PC-3 (cell line): Measurements from ENCODE around the gene NMNAT2. TPM values are rescaled to one million over a fixed set of nuclear protein-coding genes. Genes with fewer than 3 reads are reported as not detected.
A peak's percentile ranks its signal among the peaks of the same experiment; 100 is the strongest.

Experiments
- ATAC-seq: fragments of 200-7000 bp; cut with Tn5 transposase; 2 replicates; pipeline ENCODE4 v1.9.1; 2020; ENCODE audit warnings: mild to moderate bottlenecking, moderate library complexity
- BruUV-seq: library from RNA; stranded (reverse); fragments of 400-500 nt; replicated peaks from 2 replicates; lab custom pipeline; 2021; lab: Mats Ljungman, UMichigan
- CTCF ChIA-PET: fragments of 300-600 bp; sonication (Branson Sonifier 250); formaldehyde crosslinking; loops from one replicate; lab custom pipeline; 2022; ENCODE audit warnings: antibody characterized with exemption; lab: Charles Lee
- POLR2A ChIA-PET: fragments of 300-600 bp; sonication (Branson Sonifier 250); formaldehyde crosslinking; loops from one replicate; lab custom pipeline; 2022; ENCODE audit warnings: antibody characterized with exemption; ENCODE audit not compliant: unreplicated experiment; lab: Charles Lee
- DNase-seq: peaks from one replicate; pipeline ENCODE4 v3.0.0-alpha.2; 2015
- H2AFZ ChIP-seq: fragments of 300-600 bp; sonication (generic); 2 replicates; pipeline ENCODE4 v1.6.0; 2016; ENCODE audit warnings: antibody characterized with exemption, low read length
- H3F3A ChIP-seq: fragments of 300-600 bp; sonication (generic); one replicate; pipeline ENCODE4 v1.6.0; 2017; ENCODE audit warnings: antibody characterized with exemption, low read length, control low read depth, mild to moderate bottlenecking; ENCODE audit not compliant: unreplicated experiment
- H3K27ac ChIP-seq: fragments of 300-600 bp; sonication (generic); 2 replicates; pipeline ENCODE4 v1.5.1; 2016; ENCODE audit warnings: mild to moderate bottlenecking, low read length
- H3K27me3 ChIP-seq: fragments of 300-600 bp; sonication (generic); 2 replicates; pipeline ENCODE4 v1.6.1; 2016; ENCODE audit warnings: low read length, mixed read lengths
- H3K36me3 ChIP-seq: fragments of 300-600 bp; sonication (generic); 2 replicates; pipeline ENCODE4 v1.6.1; 2016; ENCODE audit warnings: low read depth, mixed run types, low read length, mixed read lengths
- H3K4me1 ChIP-seq: fragments of 300-600 bp; sonication (generic); 2 replicates; pipeline ENCODE4 v1.5.1; 2016; ENCODE audit warnings: low read length; ENCODE audit not compliant: insufficient read depth
- H3K4me2 ChIP-seq: fragments of 300-600 bp; sonication (generic); 2 replicates; pipeline ENCODE4 v1.6.0; 2016; ENCODE audit warnings: low read length
- H3K4me3 ChIP-seq: fragments of 300-600 bp; sonication (generic); 2 replicates; pipeline ENCODE4 v1.5.1; 2016; ENCODE audit warnings: mild to moderate bottlenecking, low read length, mixed read lengths
- H3K79me2 ChIP-seq: fragments of 300-600 bp; sonication (generic); 2 replicates; pipeline ENCODE4 v1.6.1; 2017; ENCODE audit warnings: low read length, mixed read lengths
- H3K9ac ChIP-seq: fragments of 300-600 bp; sonication (generic); 2 replicates; pipeline ENCODE4 v1.6.0; 2016; ENCODE audit warnings: mild to moderate bottlenecking, low read length
- H3K9me2 ChIP-seq: fragments of 300-600 bp; sonication (generic); replicated peaks from 2 replicates; pipeline ENCODE4 v1.6.1; 2016; ENCODE audit warnings: mixed run types, low read length, mixed read lengths
- H3K9me3 ChIP-seq: fragments of 300-600 bp; sonication (generic); 2 replicates; pipeline ENCODE4 v1.6.1; 2016; ENCODE audit warnings: low read length, mixed read lengths
- H4K20me1 ChIP-seq: fragments of 300-600 bp; sonication (generic); 2 replicates; pipeline ENCODE4 v1.6.1; 2016; ENCODE audit warnings: low read length, mixed read lengths
- EZH2 ChIP-seq: fragments of 300-600 bp; sonication (generic); IDR thresholded peaks from one replicate; pipeline ENCODE4 v1.6.1; 2017; ENCODE audit warnings: antibody characterized with exemption, mild to moderate bottlenecking, low read length; ENCODE audit not compliant: unreplicated experiment
- EZH2phosphoT487 ChIP-seq: fragments of 300-600 bp; sonication (generic); IDR thresholded peaks from 2 replicates; pipeline ENCODE4 v1.6.1; 2018; ENCODE audit warnings: mild to moderate bottlenecking, antibody characterized with exemption, low read length, borderline replicate concordance
- intact Hi-C: fragments of 100-400 bp; cut with micrococcal nuclease; formaldehyde crosslinking; loops from 2 replicates; pipeline ENCODE4 v1.9.0; 2023
- total RNA-seq: library from RNA; depleted of rRNA; stranded (reverse); fragments of >200 nt; gene quantifications from 2 replicates; pipeline ENCODE4 v1.2.3, GENCODE V29; 2014
- TF ChIP-seq, protein P1 (sequence below): fragments of 300-600 bp; sonication (generic); conservative IDR thresholded peaks from 2 replicates; pipeline ENCODE4 v1.5.1; 2017; ENCODE audit warnings: antibody characterized with exemption, low read depth, mild to moderate bottlenecking, low read length

The NMNAT2 gene
- total RNA-seq, 1 experiment from 2014 or later: 6.0 TPM

DNA sequence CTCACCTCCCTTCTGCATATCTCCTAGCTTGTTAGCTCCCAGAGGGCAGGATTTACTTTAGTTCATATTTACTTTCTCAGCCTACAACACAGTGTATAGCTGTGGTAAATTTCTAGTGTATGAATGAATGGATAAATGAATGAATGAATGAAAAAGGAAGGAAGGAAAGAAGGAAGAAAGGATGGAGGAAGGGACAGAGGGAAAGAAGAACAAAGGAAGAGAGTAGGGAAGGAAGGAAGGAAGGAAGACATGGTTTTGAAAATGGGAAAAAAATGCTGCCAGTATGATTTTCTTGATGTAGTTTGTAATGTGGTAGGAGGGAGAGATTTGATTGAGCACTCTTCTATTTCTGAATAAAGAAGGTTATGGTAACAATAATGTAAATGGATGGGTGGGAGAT is 185.1 kb downstream of the NMNAT2 start:
- TF ChIP-seq, protein P1, sequence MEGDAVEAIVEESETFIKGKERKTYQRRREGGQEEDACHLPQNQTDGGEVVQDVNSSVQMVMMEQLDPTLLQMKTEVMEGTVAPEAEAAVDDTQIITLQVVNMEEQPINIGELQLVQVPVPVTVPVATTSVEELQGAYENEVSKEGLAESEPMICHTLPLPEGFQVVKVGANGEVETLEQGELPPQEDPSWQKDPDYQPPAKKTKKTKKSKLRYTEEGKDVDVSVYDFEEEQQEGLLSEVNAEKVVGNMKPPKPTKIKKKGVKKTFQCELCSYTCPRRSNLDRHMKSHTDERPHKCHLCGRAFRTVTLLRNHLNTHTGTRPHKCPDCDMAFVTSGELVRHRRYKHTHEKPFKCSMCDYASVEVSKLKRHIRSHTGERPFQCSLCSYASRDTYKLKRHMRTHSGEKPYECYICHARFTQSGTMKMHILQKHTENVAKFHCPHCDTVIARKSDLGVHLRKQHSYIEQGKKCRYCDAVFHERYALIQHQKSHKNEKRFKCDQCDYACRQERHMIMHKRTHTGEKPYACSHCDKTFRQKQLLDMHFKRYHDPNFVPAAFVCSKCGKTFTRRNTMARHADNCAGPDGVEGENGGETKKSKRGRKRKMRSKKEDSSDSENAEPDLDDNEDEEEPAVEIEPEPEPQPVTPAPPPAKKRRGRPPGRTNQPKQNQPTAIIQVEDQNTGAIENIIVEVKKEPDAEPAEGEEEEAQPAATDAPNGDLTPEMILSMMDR: no peak
- TF ChIP-seq EZH2 (no peak), EZH2phosphoT487 (no peak)
- H3K36me3 ChIP-seq: peaks cover 50% of the 10 kb centered on the region
- no peak overlapping the region for H3K9ac ChIP-seq
- H3F3A ChIP-seq: peaks cover 10% of the 10 kb centered on the region
- no TSS peak for BruUV-seq
- no peaks in the 10 kb centered on the region for H3K27me3 ChIP-seq
- ChIA-PET POLR2A (no interaction called here), CTCF (no interaction called here)
- H3K27ac ChIP-seq: peak overlapping the region; percentile 99
- no peaks in the 10 kb centered on the region for H3K9me3 ChIP-seq
- H3K4me3 ChIP-seq: no peak overlapping the region
- no peak overlapping the region for H2AFZ ChIP-seq
- no peaks in the 10 kb centered on the region for H3K79me2 ChIP-seq
- no peaks in the 10 kb centered on the region for H3K9me2 ChIP-seq
- H3K4me2 ChIP-seq: no peak overlapping the region
- peaks cover 49% of the 10 kb centered on the region for H3K4me1 ChIP-seq
- DNase-seq: no peak
- no peaks in the 10 kb centered on the region for H4K20me1 ChIP-seq
- intact Hi-C loops: loop anchor here (10.0 kb wide), 1 partner anchor 158 kb away; no protein-coding TSS in a partner anchor
- ATAC-seq: no peak

DNA sequence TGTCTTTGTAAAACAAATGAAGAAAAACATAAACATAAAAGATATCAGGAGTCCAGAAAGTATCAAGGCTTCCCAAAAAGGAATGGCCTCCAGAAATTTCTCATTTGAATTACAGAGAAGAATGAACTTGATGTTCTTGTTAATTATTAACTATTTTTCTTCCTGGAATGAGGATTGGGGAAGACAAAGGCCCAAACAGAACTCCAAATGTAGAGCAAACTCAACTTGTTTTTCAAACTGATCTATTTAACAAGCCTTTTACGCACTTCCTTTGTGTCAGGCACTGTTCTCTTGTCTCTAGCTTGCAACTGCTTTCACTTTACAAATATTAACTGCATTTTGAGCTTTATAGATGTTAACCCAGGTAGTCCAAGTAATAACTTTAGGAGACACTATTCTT is 186.6 kb downstream of the NMNAT2 start:
- ChIA-PET POLR2A (no interaction called here), CTCF (no interaction called here)
- Histone ChIP-seq H3K79me2 (no peaks in the 10 kb centered on the region), H3K4me2 (no peak overlapping the region), H3K9ac (no peak overlapping the region), H3K9me3 (no peaks in the 10 kb centered on the region), H3F3A (peaks cover 10% of the 10 kb centered on the region), H3K9me2 (no peaks in the 10 kb centered on the region), H3K4me1 (peaks cover 46% of the 10 kb centered on the region), H3K36me3 (peaks cover 47% of the 10 kb centered on the region), H2AFZ (no peak overlapping the region), H4K20me1 (no peaks in the 10 kb centered on the region), H3K27me3 (no peaks in the 10 kb centered on the region), H3K4me3 (no peak overlapping the region), H3K27ac (no peak overlapping the region)
- ATAC-seq: no peak
- TF ChIP-seq EZH2 (no peak), EZH2phosphoT487 (no peak)
- TF ChIP-seq, protein P1: no peak
- intact Hi-C loops: loop anchor here (10.0 kb wide), 1 partner anchor 157 kb away; no protein-coding TSS in a partner anchor
- no peak for DNase-seq
- no TSS peak for BruUV-seq

DNA sequence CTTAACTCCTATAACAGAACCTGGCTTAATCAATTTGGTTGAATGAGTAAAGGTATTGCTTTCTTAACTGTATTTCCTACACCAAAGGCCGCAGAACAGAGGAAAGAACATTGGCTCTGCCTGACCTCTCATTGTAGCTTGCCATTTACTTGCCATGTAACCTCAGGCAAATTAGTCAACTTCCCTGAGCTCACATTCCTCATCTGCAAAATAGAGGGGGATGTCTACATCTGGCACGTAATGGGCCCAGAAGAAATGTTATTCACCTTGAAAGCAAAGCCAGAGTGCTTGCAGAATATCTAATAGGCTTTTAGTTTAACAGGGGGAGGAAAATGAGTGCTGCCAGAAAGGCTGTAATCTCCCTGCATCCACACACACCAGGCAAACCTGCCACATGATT is 187.8 kb downstream of the NMNAT2 start:
- Histone ChIP-seq H3K79me2 (no peaks in the 10 kb centered on the region), H3K4me2 (no peak overlapping the region), H3F3A (peaks cover 4% of the 10 kb centered on the region), H3K36me3 (peaks cover 39% of the 10 kb centered on the region), H2AFZ (no peak overlapping the region), H3K27ac (peak overlapping the region; percentile 44), H3K4me3 (no peak overlapping the region), H3K4me1 (peaks cover 44% of the 10 kb centered on the region), H3K9ac (no peak overlapping the region), H3K9me3 (no peaks in the 10 kb centered on the region), H4K20me1 (no peaks in the 10 kb centered on the region), H3K27me3 (no peaks in the 10 kb centered on the region), H3K9me2 (no peaks in the 10 kb centered on the region)
- peak; percentile 43 for DNase-seq
- ChIA-PET POLR2A (interaction anchor here (0.6 kb wide), 1 partner anchor 736 kb away, joined by 3 read pairs; no protein-coding TSS in a partner anchor), CTCF (interaction anchor here (0.6 to 1.9 kb wide), 2 partner anchors 244 to 268 kb away, joined by 3 to 4 read pairs; no protein-coding TSS in a partner anchor)
- no TSS peak for BruUV-seq
- peak; percentile 9; the same call in 1 of the 2 replicates for ATAC-seq
- intact Hi-C loops: loop anchor here (10.0 kb wide), 1 partner anchor 156 kb away; no protein-coding TSS in a partner anchor
- no peak for TF ChIP-seq EZH2phosphoT487
- TF ChIP-seq, protein P1: no peak
